HCT116 (cell line): Measurements from ENCODE around the gene PRIM1. TPM values are rescaled to one million over a fixed set of nuclear protein-coding genes. Genes with fewer than 3 reads are reported as not detected.

Experiments
- ATAC-seq: fragments of 200-7000 bp; cut with Tn5 transposase; 2 replicates; pipeline ENCODE4 v1.9.1; 2020; ENCODE audit warnings: mild to moderate bottlenecking, moderate library complexity
- BruUV-seq: library from RNA; stranded (reverse); fragments of 400-500 nt; replicated peaks from 2 replicates; lab custom pipeline; 2021; lab: Mats Ljungman, UMichigan
- CTCF ChIA-PET: fragments of 300-600 bp; sonication (Branson Sonifier 250); formaldehyde crosslinking; loops from one replicate; lab custom pipeline; 2021; ENCODE audit warnings: antibody characterized with exemption; lab: Charles Lee
- POLR2A ChIA-PET: fragments of 300-600, 350-600 bp; sonication (Branson Sonifier 250); formaldehyde crosslinking; loops from one replicate; lab custom pipeline; 2021; ENCODE audit warnings: antibody characterized with exemption; lab: Charles Lee
- RAD21 ChIA-PET, 2 experiments: fragments of 300-600 bp; sonication (Branson Sonifier 250); formaldehyde crosslinking; loops; one replicate each; lab custom pipeline; 2023; ENCODE audit warnings: low total read pairs in 2 of 2; ENCODE audit not compliant: uncharacterized antibody in 2 of 2, unreplicated experiment in 2 of 2, low non-redundant PET in 1 of 2; lab: Charles Lee
- DNase-seq: peaks from one replicate; pipeline ENCODE4 v3.0.0-alpha.2; 2010; ENCODE audit warnings: low read depth, low spot score
- H2AFZ ChIP-seq: fragments of 200-600 bp; shearing (Covaris generic), sonication (generic); 2 replicates; pipeline ENCODE4 v1.6.1; 2017; ENCODE audit warnings: low read depth, mixed run types, mixed read lengths, antibody characterized with exemption, low read length; ENCODE audit not compliant: poor library complexity, severe bottlenecking
- H3K27ac ChIP-seq: 2 replicates; pipeline ENCODE4 v1.5.1; 2012; ENCODE audit warnings: low read depth, low read length
- H3K27me3 ChIP-seq: fragments of 200-600 bp; sonication (generic); 2 replicates; pipeline ENCODE4 v1.6.1; 2016; ENCODE audit warnings: mixed run types, low read length, mixed read lengths; ENCODE audit not compliant: insufficient read depth
- H3K36me3 ChIP-seq, 2 experiments: fragments of 200-500 bp in 1 of 2; fragments of 200-600 bp in 1 of 2; sonication (Bioruptor generic) in 1 of 2; sonication (generic) in 1 of 2; 2 replicates each; pipeline versions ENCODE4 v1.5.1 to v1.6.1; 2014 to 2016; ENCODE audit warnings: low read length in 2 of 2, inconsistent platforms in 1 of 2, mixed read lengths in 1 of 2, mixed run types in 1 of 2; ENCODE audit not compliant: insufficient read depth in 2 of 2, control insufficient read depth in 1 of 2
- H3K4me1 ChIP-seq, 2 experiments: fragments of 200-600 bp in 1 of 2; sonication (generic) in 1 of 2; 2 replicates each; pipeline versions ENCODE4 v1.5.1 to v1.6.1; 2012 to 2017; ENCODE audit warnings: low read length in 2 of 2, inconsistent platforms in 1 of 2, mild to moderate bottlenecking in 1 of 2, mixed read lengths in 1 of 2, mixed run types in 1 of 2, moderate library complexity in 1 of 2; ENCODE audit not compliant: insufficient read depth in 2 of 2, control insufficient read depth in 1 of 2
- H3K4me2 ChIP-seq: fragments of 200-600 bp; sonication (generic); 2 replicates; pipeline ENCODE4 v1.6.1; 2017; ENCODE audit warnings: mixed run types, low read length, mixed read lengths
- H3K4me3 ChIP-seq, 2 experiments: fragments of 200-600 bp in 1 of 2; sonication (generic) in 1 of 2; replicated peaks in 1 of 2; 2 replicates each; pipeline ENCODE4 v1.5.1; 2011 to 2016; ENCODE audit warnings: low read length in 2 of 2, control low read depth in 1 of 2, low read depth in 1 of 2, mild to moderate bottlenecking in 1 of 2, mixed read lengths in 1 of 2, mixed run types in 1 of 2
- H3K79me2 ChIP-seq: fragments of 200-600 bp; sonication (generic); 2 replicates; pipeline ENCODE4 v1.6.1; 2017; ENCODE audit warnings: mild to moderate bottlenecking, mixed run types, low read length, moderate library complexity, mixed read lengths; ENCODE audit not compliant: insufficient read depth
- H3K9ac ChIP-seq: fragments of 200-600 bp; sonication (generic); 2 replicates; pipeline ENCODE4 v1.6.1; 2016; ENCODE audit warnings: low read length, mixed read lengths
- H3K9me2 ChIP-seq: fragments of 200-600 bp; sonication (generic), shearing (Covaris generic); 2 replicates; pipeline ENCODE4 v1.6.1; 2017; ENCODE audit warnings: mixed run types, mild to moderate bottlenecking, moderate library complexity; ENCODE audit not compliant: insufficient read depth
- H3K9me3 ChIP-seq, 2 experiments: fragments of 200-500 bp in 1 of 2; fragments of 200-600 bp in 1 of 2; sonication (Bioruptor generic) in 1 of 2; sonication (generic) in 1 of 2; 2 replicates each; pipeline ENCODE4 v1.6.1; 2014 to 2017; ENCODE audit warnings: low read length in 2 of 2, mixed read lengths in 2 of 2, inconsistent platforms in 1 of 2, low read depth in 1 of 2, mild to moderate bottlenecking in 1 of 2, mixed run types in 1 of 2, moderate library complexity in 1 of 2; ENCODE audit not compliant: control insufficient read depth in 1 of 2, insufficient read depth in 1 of 2
- H4K20me1 ChIP-seq: fragments of 200-600 bp; sonication (generic), shearing (Covaris generic); 2 replicates; pipeline ENCODE4 v1.6.1; 2017; ENCODE audit warnings: mixed run types, mild to moderate bottlenecking, moderate library complexity; ENCODE audit not compliant: insufficient read depth
- ATF3 ChIP-seq: IDR thresholded peaks from 2 replicates; pipeline ENCODE4 v1.6.1; 2012
- CBX3 ChIP-seq: IDR thresholded peaks from 2 replicates; pipeline ENCODE4 v1.6.1; 2012; ENCODE audit warnings: low read depth
- EGR1 ChIP-seq: IDR thresholded peaks from 2 replicates; pipeline ENCODE4 v1.6.1; 2012; ENCODE audit warnings: low read depth
- ELF1 ChIP-seq: IDR thresholded peaks from 2 replicates; pipeline ENCODE4 v1.6.1; 2012; ENCODE audit warnings: low read depth, borderline replicate concordance
- EZH2 ChIP-seq: fragments of 200-600 bp; sonication (generic); IDR thresholded peaks from 2 replicates; pipeline ENCODE4 v1.6.1; 2017; ENCODE audit warnings: antibody characterized with exemption, mixed run types
- JUND ChIP-seq: IDR thresholded peaks from 2 replicates; pipeline ENCODE4 v1.6.1; 2012
- MAX ChIP-seq: IDR thresholded peaks from 2 replicates; pipeline ENCODE4 v1.6.1; 2012
- POLR2A ChIP-seq: IDR thresholded peaks from 2 replicates; pipeline ENCODE4 v1.7.0; 2011; ENCODE audit warnings: borderline replicate concordance; ENCODE audit not compliant: insufficient read depth, insufficient read length; ENCODE audit errors: extremely low read depth
- POLR2AphosphoS5 ChIP-seq: IDR thresholded peaks from 2 replicates; pipeline ENCODE4 v1.6.1; 2011; ENCODE audit warnings: mild to moderate bottlenecking, low read depth, low read length, moderate library complexity
- REST ChIP-seq: IDR thresholded peaks from 2 replicates; pipeline ENCODE4 v1.6.1; 2012; ENCODE audit warnings: low read depth
- SIN3A ChIP-seq: IDR thresholded peaks from 2 replicates; pipeline ENCODE4 v1.6.1; 2012; ENCODE audit warnings: low read depth
- SP1 ChIP-seq: IDR thresholded peaks from 2 replicates; pipeline ENCODE4 v1.6.1; 2012; ENCODE audit warnings: low read depth
- TCF7L2 ChIP-seq: IDR thresholded peaks from 2 replicates; pipeline ENCODE4 v1.7.0; 2011; ENCODE audit warnings: borderline replicate concordance, inconsistent platforms; ENCODE audit not compliant: insufficient read depth, insufficient read length; ENCODE audit errors: extremely low read depth
- YY1 ChIP-seq: IDR thresholded peaks from 2 replicates; pipeline ENCODE4 v1.6.1; 2011; ENCODE audit warnings: low read length, low read depth, moderate library complexity, mild to moderate bottlenecking; ENCODE audit not compliant: insufficient replicate concordance; ENCODE audit errors: extremely low read depth
- ZFX ChIP-seq: fragments of 450-650 bp; IDR thresholded peaks from 2 replicates; pipeline ENCODE4 v1.6.1; 2017
- ZNF274 ChIP-seq: fragments of 200-500 bp; sonication (Bioruptor generic); IDR thresholded peaks from 2 replicates; pipeline ENCODE4 v1.6.1; 2014; ENCODE audit warnings: mild to moderate bottlenecking, low read depth, low read length, inconsistent platforms
- intact Hi-C: fragments of 100-400 bp; cut with micrococcal nuclease; formaldehyde crosslinking; loops from 2 replicates; pipeline ENCODE4 v1.10.0; 2022
- total RNA-seq: library from RNA; stranded (reverse); gene quantifications from one replicate; pipeline ENCODE4 v1.2.1, GENCODE V29; 2021; ENCODE audit not compliant: unreplicated experiment

The PRIM1 gene
- total RNA-seq, 1 experiment from 2014 or later = 53.3 TPM

GRCh38 chr12:56724972-56725722 lies 27.0 kb downstream of the PRIM1 start, which contains the start of gene NACA:
Gene NACA (minus strand): TSS chr12:56725299. CDS start chr12:56724521, 778 bp downstream.
- Histone ChIP-seq H3K4me3 (peak within 1 kb of the TSS; percentile 92 to 99), H3K4me2 (peak within 1 kb of the TSS; percentile 85), H3K27me3 (no peaks in the 10 kb centered on the region), H3K9me2 (no peaks in the 10 kb centered on the region), H3K79me2 (peaks cover 50% of the 10 kb centered on the region), H3K36me3 (peaks cover 14 to 46% of the 10 kb centered on the region in 2 experiments), H3K27ac (peak within 1 kb of the TSS; percentile 91), H3K9ac (peak within 1 kb of the TSS; percentile 99), H3K9me3 (no peaks in the 10 kb centered on the region), H3K4me1 (peaks cover 21 to 42% of the 10 kb centered on the region in 2 experiments; a peak in 3 of 4 replicates), H2AFZ (peak within 1 kb of the TSS; percentile 36), H4K20me1 (peaks cover 27% of the 10 kb centered on the region; the same call in 1 of the 2 replicates)
- no TSS peak for BruUV-seq
- POLR2A ChIA-PET = interaction anchor here (0.6 to 1.8 kb wide), 30 partner anchors 8 to 503 kb away, joined by 3 to 31 read pairs (median 4); partner anchors contain the start of genes PTGES3, RNF41 and STAT6
- CTCF ChIA-PET = interaction anchor here (0.8 to 0.9 kb wide), 3 partner anchors 29 to 277 kb away, joined by 3 to 4 read pairs (median 3); no protein-coding TSS in a partner anchor
- intact Hi-C loops = loop anchor here (2.0 kb wide), 1 partner anchor 36 kb away; the partner anchor contains the start of gene PTGES3
- RAD21 ChIA-PET = no interaction called here
- ATAC-seq (peak; percentile 94), DNase-seq (peak; percentile 95)
- TF ChIP-seq YY1 (peak; percentile 97), POLR2AphosphoS5 (peak; percentile 95), ZNF274 (no peak), EGR1 (peak; percentile 94), JUND (no peak), SP1 (peak; percentile 52; the same call in 1 of the 2 replicates), EZH2 (no peak), TCF7L2 (no peak), ELF1 (peak; percentile 36; the same call in 1 of the 2 replicates), ATF3 (no peak), REST (no peak), POLR2A (peak; percentile 75), ZFX (peak; percentile 64; the same call in 1 of the 2 replicates), MAX (peak; percentile 99), SIN3A (peak; percentile 82), CBX3 (no peak)
